RWPE2 (cell line): ENCODE results near the gene SEMA3A.
"Not testable (repeated sequence)": the region's sequence is repeated elsewhere in the genome, so short reads cannot be mapped to it uniquely, and the experiment has no call there.

Source experiments
- ATAC-seq: fragments of 200-7000 bp; cut with Tn5 transposase; 3 replicates; pipeline ENCODE4 v1.9.1; 2021; ENCODE audit warnings: low read depth
- DNase-seq: peaks from one replicate; pipeline ENCODE4 v3.0.0-alpha.2; 2020; ENCODE audit warnings: low spot score
- H3K27ac ChIP-seq: fragments of 450-650 bp; 2 replicates; pipeline ENCODE4 v1.5.1; 2017; ENCODE audit warnings: mild to moderate bottlenecking; ENCODE audit not compliant: poor library complexity, severe bottlenecking
- H3K27me3 ChIP-seq: fragments of 250-450 bp; sonication (Bioruptor Pico); 2 replicates; pipeline ENCODE4 v1.5.1; 2021; ENCODE audit warnings: mild to moderate bottlenecking, moderate library complexity; ENCODE audit not compliant: insufficient read depth, poor library complexity, severe bottlenecking
- H3K36me3 ChIP-seq: fragments of 250-450 bp; sonication (Bioruptor Pico); 2 replicates; pipeline ENCODE4 v1.5.1; 2020; ENCODE audit warnings: low read depth, mild to moderate bottlenecking, moderate library complexity
- H3K4me1 ChIP-seq: fragments of 250-450 bp; sonication (Bioruptor Pico); 2 replicates; pipeline ENCODE4 v1.5.1; 2021; ENCODE audit warnings: mild to moderate bottlenecking, moderate library complexity; ENCODE audit not compliant: insufficient read depth, poor library complexity, severe bottlenecking
- H3K4me3 ChIP-seq: fragments of 250-450 bp; sonication (Bioruptor Pico); 2 replicates; pipeline ENCODE4 v1.5.1; 2021; ENCODE audit warnings: mild to moderate bottlenecking, moderate library complexity; ENCODE audit not compliant: severe bottlenecking
- H3K9me3 ChIP-seq: fragments of 250-450 bp; sonication (Bioruptor Pico); 2 replicates; pipeline ENCODE4 v1.5.1; 2021; ENCODE audit warnings: mild to moderate bottlenecking, moderate library complexity; ENCODE audit not compliant: severe bottlenecking
- TF ChIP-seq, protein P1 (sequence below): fragments of 450-650 bp; IDR thresholded peaks from one replicate; pipeline ENCODE4 v1.5.1; 2017; ENCODE audit warnings: mild to moderate bottlenecking, moderate library complexity; ENCODE audit not compliant: poor library complexity, severe bottlenecking

The SEMA3A gene

DNA sequence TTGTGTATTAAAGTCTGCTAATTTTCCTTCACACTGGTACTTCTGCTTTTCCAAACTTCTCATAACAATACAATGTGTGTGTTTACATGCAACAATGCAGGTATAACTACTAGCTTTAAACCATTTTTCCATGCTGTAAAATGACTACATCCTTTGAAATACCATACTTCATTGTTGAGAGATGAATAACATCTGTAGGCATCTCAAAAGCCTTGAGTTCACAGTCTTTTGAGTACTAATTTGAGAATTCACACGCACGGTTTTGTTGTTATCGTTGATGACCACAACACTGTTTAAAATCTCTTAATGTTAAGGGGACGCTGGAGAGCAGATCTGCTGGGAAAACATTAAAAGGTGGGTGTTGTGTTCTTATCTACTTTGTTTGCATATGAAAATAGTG, 37.4 kb downstream of the SEMA3A start:
- Histone ChIP-seq H3K27ac (no peak overlapping the region), H3K4me3 (no peak overlapping the region), H3K36me3 (no peaks in the 10 kb centered on the region), H3K27me3 (no peaks in the 10 kb centered on the region), H3K9me3 (no peaks in the 10 kb centered on the region), H3K4me1 (no peaks in the 10 kb centered on the region)
- ATAC-seq, result no peak
- no peak for DNase-seq
- TF ChIP-seq, protein P1, sequence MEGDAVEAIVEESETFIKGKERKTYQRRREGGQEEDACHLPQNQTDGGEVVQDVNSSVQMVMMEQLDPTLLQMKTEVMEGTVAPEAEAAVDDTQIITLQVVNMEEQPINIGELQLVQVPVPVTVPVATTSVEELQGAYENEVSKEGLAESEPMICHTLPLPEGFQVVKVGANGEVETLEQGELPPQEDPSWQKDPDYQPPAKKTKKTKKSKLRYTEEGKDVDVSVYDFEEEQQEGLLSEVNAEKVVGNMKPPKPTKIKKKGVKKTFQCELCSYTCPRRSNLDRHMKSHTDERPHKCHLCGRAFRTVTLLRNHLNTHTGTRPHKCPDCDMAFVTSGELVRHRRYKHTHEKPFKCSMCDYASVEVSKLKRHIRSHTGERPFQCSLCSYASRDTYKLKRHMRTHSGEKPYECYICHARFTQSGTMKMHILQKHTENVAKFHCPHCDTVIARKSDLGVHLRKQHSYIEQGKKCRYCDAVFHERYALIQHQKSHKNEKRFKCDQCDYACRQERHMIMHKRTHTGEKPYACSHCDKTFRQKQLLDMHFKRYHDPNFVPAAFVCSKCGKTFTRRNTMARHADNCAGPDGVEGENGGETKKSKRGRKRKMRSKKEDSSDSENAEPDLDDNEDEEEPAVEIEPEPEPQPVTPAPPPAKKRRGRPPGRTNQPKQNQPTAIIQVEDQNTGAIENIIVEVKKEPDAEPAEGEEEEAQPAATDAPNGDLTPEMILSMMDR, result no peak

DNA sequence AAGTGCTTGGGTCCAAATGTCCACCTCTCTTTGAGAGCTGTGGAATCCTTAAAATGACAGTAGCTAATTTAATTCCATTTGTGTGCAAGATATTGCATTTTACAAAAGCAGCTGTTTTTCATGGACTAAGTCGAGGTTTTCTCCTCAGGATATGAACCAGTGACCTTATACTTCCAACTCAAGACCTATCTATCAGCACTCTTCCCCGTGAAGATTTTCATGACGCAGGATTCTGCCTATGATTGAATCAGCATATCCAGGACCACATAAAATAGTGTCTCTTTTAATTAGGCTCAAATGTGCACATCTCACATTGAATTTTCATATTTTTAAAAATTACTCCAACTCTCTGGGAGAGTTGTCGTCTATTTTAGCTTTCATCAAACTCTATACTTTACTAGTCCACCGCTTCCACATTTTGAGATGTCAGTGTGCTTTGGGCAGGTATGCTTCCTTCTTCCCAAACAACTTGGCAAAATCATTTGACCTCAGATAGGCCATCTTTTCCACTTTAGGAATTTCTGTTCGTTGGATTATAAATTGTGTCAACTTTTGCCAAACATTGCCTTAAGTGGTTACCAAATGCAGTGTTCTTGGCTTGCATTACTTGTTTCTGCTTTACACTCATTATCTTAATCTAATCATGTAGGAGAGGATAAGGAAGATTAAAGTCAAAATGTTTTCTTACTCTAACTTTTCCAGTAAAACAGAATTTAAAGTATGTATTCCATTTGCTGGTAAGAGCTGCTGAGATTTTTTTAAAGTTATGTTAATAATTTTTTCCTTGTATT, 39.4 kb downstream of the SEMA3A start:
- no peak overlapping the region for H3K4me3 ChIP-seq
- no peak for DNase-seq
- no peak overlapping the region for H3K27ac ChIP-seq
- TF ChIP-seq, protein P1, result no peak
- H3K27me3 ChIP-seq, result no peaks in the 10 kb centered on the region
- H3K36me3 ChIP-seq, result no peaks in the 10 kb centered on the region
- H3K9me3 ChIP-seq, result no peaks in the 10 kb centered on the region
- H3K4me1 ChIP-seq, result no peaks in the 10 kb centered on the region
- ATAC-seq, result no peak

DNA sequence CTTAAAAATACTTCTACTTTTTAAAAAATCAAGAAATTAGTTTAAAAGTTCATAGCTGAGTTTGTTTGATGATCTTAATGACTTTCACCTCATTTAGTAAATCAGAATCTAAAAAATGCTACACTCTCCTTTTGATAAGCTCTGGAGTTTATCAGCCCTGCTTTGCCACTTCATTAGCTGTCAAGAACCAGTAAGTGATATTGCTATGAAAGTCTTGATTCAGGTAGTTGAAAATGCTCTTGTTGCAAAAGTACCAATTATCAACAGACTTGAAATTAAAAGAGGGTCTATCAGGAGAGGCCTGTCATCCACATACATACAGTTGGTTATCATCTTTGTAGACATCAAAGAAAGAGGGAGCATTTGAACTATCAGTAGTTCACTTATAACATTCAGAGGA, 41.6 kb downstream of the SEMA3A start:
- Histone ChIP-seq H3K27ac (no peak overlapping the region), H3K27me3 (no peaks in the 10 kb centered on the region), H3K36me3 (no peaks in the 10 kb centered on the region), H3K4me1 (no peaks in the 10 kb centered on the region), H3K4me3 (no peak overlapping the region), H3K9me3 (no peaks in the 10 kb centered on the region)
- DNase-seq, result no peak
- TF ChIP-seq, protein P1, result no peak
- ATAC-seq, result no peak

DNA sequence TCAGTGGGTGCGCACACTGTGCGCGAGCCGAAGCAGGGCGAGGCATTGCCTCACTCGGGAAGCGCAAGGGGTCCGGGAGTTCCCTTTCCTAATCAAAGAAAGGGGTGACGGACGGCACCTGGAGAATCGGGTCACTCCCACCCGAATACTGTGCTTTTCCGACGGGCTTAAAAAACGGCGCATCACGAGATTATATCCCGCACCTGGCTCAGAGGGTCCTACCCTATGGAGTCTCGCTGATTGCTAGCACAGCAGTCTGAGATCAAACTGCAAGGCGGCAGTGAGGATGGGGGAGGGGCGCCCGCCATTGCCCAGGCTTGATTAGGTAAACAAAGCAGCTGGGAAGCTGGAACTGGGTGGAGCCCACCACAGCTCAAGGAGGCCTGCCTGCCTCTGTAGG, 44.2 kb downstream of the SEMA3A start:
- not testable (repeated sequence) for H3K27me3 ChIP-seq, H3K27ac ChIP-seq, ATAC-seq, H3K4me1 ChIP-seq, H3K9me3 ChIP-seq, H3K36me3 ChIP-seq, H3K4me3 ChIP-seq, DNase-seq

DNA sequence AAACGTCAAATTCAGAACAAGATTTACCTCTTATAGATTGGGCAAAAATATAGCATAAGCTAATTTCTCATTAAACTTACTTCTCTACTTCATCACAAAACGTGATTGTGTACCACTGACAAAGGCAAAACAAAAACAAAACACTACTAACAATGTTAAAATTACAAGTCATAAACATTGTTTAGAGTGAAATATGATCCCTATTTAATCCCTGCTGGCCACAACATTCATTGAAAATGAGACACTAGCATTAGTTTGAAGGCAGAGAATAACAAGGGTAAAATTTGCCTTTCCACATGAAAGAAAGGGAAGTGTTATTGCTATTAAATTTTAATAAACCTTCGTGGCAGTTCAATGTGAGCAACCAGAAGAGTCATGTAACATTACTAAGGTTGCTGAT, 45.0 kb downstream of the SEMA3A start:
- no peaks in the 10 kb centered on the region for H3K4me1 ChIP-seq
- no peaks in the 10 kb centered on the region for H3K27me3 ChIP-seq
- DNase-seq, result no peak
- no peak overlapping the region for H3K27ac ChIP-seq
- no peak overlapping the region for H3K4me3 ChIP-seq
- no peak for ATAC-seq
- no peaks in the 10 kb centered on the region for H3K9me3 ChIP-seq
- H3K36me3 ChIP-seq, result no peaks in the 10 kb centered on the region
- TF ChIP-seq, protein P1, result no peak
